ENCODE data around the gene KIF13A. TPM values are rescaled to one million over a fixed set of nuclear protein-coding genes. Genes with fewer than 3 reads are reported as not detected.

Gene KIF13A
- total and polyA plus RNA-seq, 10 of the 15 experiments (the other 5 are each of a cell fraction or from before 2014, with no cell fraction given), result 0.02 to 0.26 (median 0.13) TPM; not detected in 2

Small RNA genes lying within 50 kb of the gene (small RNA-seq; reads per million reads assigned to genes)
- gene RF00019, result not detected
- 2.9 reads per million, percentile 75 among the genes with 10 or more reads in this experiment for gene RNA5SP204

Other genes starting within 250 kb of the KIF13A start
- 0.17 and 0.27 TPM in 2 replicates for gene NHLRC1, start 135.0 kb upstream of the KIF13A start, total RNA-seq (2014; rRNA removed)
- gene NHLRC1, start 135.0 kb upstream of the KIF13A start, total RNA-seq (2014; rRNA removed; fragmentation: Illumina TruSeq; extraction: Trizol), result 0.09 TPM in 1 of 2 replicates, not detected in the other
- 0.15 and 0.21 TPM in 2 replicates for gene NHLRC1, start 135.0 kb upstream of the KIF13A start, total RNA-seq (2021)
- gene NHLRC1, start 135.0 kb upstream of the KIF13A start, polyA plus RNA-seq (2011; rRNA removed), result 0.04 TPM in 1 of 2 replicates, not detected in the other
- 0.21 TPM in 1 of 2 replicates, not detected in the other for gene NHLRC1, start 135.0 kb upstream of the KIF13A start, polyA plus RNA-seq (2014; fragmentation: Illumina TruSeq; extraction: Trizol)
- under 1 TPM in 1 of 2 experiments, not detected in 1; 0.04 TPM for gene NHLRC1, start 135.0 kb upstream of the KIF13A start, polyA plus RNA-seq (2014; fragmentation: Nextera tagmentation; extraction: Ambion mirVana)
- 0.22 and 0.23 TPM in 2 replicates for gene NHLRC1, start 135.0 kb upstream of the KIF13A start, polyA plus RNA-seq (2014; rRNA removed)
- under 1 TPM in 1 of 2 experiments, not detected in 1; 0.07 TPM for gene NHLRC1, start 135.0 kb upstream of the KIF13A start, polyA plus RNA-seq (2016; fragmentation: Nextera tagmentation; extraction: Ambion mirVana)
- 11.6 and 13.8 TPM in 2 replicates for gene TPMT, start 167.4 kb upstream of the KIF13A start, total RNA-seq (2014; rRNA removed)
- 16.3 and 17.0 TPM in 2 replicates for gene TPMT, start 167.4 kb upstream of the KIF13A start, total RNA-seq (2014; rRNA removed; fragmentation: Illumina TruSeq; extraction: Trizol)
- 7.9 and 8.2 TPM in 2 replicates for gene TPMT, start 167.4 kb upstream of the KIF13A start, total RNA-seq (2021)
- 16.5 and 24.9 TPM in 2 replicates for gene TPMT, start 167.4 kb upstream of the KIF13A start, polyA plus RNA-seq (2011; rRNA removed)
- 18.2 and 24.3 TPM in 2 replicates for gene TPMT, start 167.4 kb upstream of the KIF13A start, polyA plus RNA-seq (2014; fragmentation: Illumina TruSeq; extraction: Trizol)
- 10 to 100 TPM; 16.2 to 16.4 TPM for gene TPMT, start 167.4 kb upstream of the KIF13A start, polyA plus RNA-seq (2014; fragmentation: Nextera tagmentation; extraction: Ambion mirVana)
- gene TPMT, start 167.4 kb upstream of the KIF13A start, polyA plus RNA-seq (2014; rRNA removed), result 10.9 and 13.0 TPM in 2 replicates
- gene TPMT, start 167.4 kb upstream of the KIF13A start, polyA plus RNA-seq (2016; fragmentation: Nextera tagmentation; extraction: Ambion mirVana), result 10 to 100 TPM; 16.5 to 17.7 TPM
- gene KDM1B, start 167.8 kb upstream of the KIF13A start, total RNA-seq (2014; rRNA removed), result 9.5 and 11.0 TPM in 2 replicates
- 12.3 and 12.9 TPM in 2 replicates for gene KDM1B, start 167.8 kb upstream of the KIF13A start, total RNA-seq (2014; rRNA removed; fragmentation: Illumina TruSeq; extraction: Trizol)
- 16.2 and 20.0 TPM in 2 replicates for gene KDM1B, start 167.8 kb upstream of the KIF13A start, total RNA-seq (2021)
- gene KDM1B, start 167.8 kb upstream of the KIF13A start, polyA plus RNA-seq (2011; rRNA removed), result 22.5 and 25.2 TPM in 2 replicates
- 14.6 and 18.0 TPM in 2 replicates for gene KDM1B, start 167.8 kb upstream of the KIF13A start, polyA plus RNA-seq (2014; fragmentation: Illumina TruSeq; extraction: Trizol)
- 1 to 10 TPM; 1.7 to 2.9 TPM for gene KDM1B, start 167.8 kb upstream of the KIF13A start, polyA plus RNA-seq (2014; fragmentation: Nextera tagmentation; extraction: Ambion mirVana)
- 11.2 and 13.6 TPM in 2 replicates for gene KDM1B, start 167.8 kb upstream of the KIF13A start, polyA plus RNA-seq (2014; rRNA removed)
- 10 to 100 TPM; 14.3 to 16.3 TPM for gene KDM1B, start 167.8 kb upstream of the KIF13A start, polyA plus RNA-seq (2016; fragmentation: Nextera tagmentation; extraction: Ambion mirVana)

All from GM12878 (cell line).